OCI-LY1 (cell line): ENCODE results near the gene KRT20.

Source experiments
- EZH2 ChIP-seq: fragments of 200-600 bp; sonication (generic), shearing (Covaris generic); IDR thresholded peaks from 2 replicates; pipeline ENCODE4 v1.8.0; 2017; ENCODE audit warnings: borderline replicate concordance, mixed run types, mild to moderate bottlenecking, antibody characterized with exemption, low read length, moderate library complexity, mixed read lengths
- TF ChIP-seq, protein P1 (sequence below): fragments of 200-600 bp; sonication (generic), shearing (Covaris generic); IDR thresholded peaks from 2 replicates; pipeline ENCODE4 v1.5.1; 2017; ENCODE audit warnings: mild to moderate bottlenecking, antibody characterized with exemption, low read length, moderate library complexity, mixed read lengths

DNA sequence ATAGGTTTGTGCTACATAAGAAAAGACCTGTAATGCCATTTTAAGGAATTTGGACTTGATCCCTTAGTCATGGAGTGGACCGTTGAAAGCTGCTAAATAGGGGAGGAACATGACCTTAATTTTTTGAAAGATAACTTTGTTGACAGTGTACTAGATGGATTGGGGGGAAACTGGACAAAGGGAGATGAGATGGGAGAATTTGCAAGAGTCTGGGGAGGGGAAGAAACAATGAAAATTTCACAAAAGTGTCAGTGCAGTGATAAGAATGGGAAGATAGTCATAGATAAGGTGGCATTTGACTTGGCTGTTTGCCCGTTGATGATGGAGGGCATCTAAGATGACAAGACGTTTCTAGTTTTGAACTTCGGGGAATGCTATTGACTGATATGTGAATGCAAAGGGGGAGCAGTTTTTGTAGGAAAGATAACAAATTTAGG, 40.4 kb downstream of the KRT20 start:
- TF ChIP-seq, protein P1, sequence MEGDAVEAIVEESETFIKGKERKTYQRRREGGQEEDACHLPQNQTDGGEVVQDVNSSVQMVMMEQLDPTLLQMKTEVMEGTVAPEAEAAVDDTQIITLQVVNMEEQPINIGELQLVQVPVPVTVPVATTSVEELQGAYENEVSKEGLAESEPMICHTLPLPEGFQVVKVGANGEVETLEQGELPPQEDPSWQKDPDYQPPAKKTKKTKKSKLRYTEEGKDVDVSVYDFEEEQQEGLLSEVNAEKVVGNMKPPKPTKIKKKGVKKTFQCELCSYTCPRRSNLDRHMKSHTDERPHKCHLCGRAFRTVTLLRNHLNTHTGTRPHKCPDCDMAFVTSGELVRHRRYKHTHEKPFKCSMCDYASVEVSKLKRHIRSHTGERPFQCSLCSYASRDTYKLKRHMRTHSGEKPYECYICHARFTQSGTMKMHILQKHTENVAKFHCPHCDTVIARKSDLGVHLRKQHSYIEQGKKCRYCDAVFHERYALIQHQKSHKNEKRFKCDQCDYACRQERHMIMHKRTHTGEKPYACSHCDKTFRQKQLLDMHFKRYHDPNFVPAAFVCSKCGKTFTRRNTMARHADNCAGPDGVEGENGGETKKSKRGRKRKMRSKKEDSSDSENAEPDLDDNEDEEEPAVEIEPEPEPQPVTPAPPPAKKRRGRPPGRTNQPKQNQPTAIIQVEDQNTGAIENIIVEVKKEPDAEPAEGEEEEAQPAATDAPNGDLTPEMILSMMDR, result no peak
- no peak for TF ChIP-seq EZH2
